NT2/D1 (cell line): ENCODE results near the gene FSTL4.

Source experiments
- SUZ12 ChIP-seq: IDR thresholded peaks from 2 replicates; pipeline ENCODE4 v1.6.1; 2011; ENCODE audit not compliant: insufficient read length, insufficient read depth; ENCODE audit errors: extremely low read depth
- YY1 ChIP-seq: IDR thresholded peaks from 2 replicates; pipeline ENCODE4 v1.6.1; 2011; ENCODE audit not compliant: insufficient read length, insufficient read depth
- ZNF274 ChIP-seq: IDR thresholded peaks from 2 replicates; pipeline ENCODE4 v1.6.1; 2011; ENCODE audit warnings: mild to moderate bottlenecking, low read depth, low read length

GRCh38 chr5:133398646-133399101 is 213.7 kb downstream of the FSTL4 start:
- TF ChIP-seq YY1 (no peak), ZNF274 (no peak), SUZ12 (no peak)
